Measurements from ENCODE around the gene SLK.

SLK gene

GRCh38 chr10:104052431-104052830, 85.5 kb downstream of the SLK start:
- DNase-seq (ENCODE audit: low read depth in 3 of 3), result no peak

DNA sequence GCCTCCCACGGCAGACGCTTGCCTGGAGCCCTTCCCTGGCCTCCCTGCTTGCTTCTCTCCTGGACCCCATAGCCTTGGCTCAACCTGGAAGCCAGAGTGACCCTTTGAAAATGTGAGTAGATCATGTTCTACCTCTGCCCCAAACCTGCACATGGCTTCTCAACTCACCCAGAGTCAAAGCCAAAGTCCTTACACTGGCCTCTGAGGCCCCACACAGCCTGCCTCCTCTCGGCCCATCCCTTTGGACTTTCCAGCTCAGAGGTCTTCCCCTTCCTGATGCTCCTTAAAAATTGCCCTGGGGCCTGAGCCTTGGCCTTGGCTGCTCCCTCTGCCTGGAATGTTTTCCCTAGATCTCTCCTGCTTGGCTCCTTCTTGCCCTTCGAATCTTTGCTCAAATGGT, 86.3 kb downstream of the SLK start:
- no peak for DNase-seq (ENCODE audit: low read depth in 3 of 3)

DNA sequence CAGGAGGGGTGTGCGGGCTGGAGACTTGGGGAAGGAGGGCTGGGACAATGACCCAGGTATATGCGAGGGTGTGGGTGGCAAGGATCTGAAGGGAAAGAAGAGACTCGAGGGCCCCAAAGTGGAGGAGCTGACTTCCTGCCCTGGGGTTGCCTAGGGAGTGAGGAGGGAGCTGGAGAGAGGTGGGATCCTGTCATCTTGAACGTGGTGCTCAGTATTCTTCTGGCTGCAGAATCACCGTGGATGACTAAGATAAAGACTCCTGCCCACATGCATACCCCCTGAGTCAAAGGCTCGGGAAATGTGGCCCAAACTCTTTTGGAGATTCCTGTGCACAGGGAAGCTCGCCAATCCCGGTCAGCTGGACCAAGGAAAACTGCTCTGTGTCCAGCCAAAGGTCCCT, 87.5 kb downstream of the SLK start:
- DNase-seq (ENCODE audit: low read depth in 3 of 3), result no peak

DNA sequence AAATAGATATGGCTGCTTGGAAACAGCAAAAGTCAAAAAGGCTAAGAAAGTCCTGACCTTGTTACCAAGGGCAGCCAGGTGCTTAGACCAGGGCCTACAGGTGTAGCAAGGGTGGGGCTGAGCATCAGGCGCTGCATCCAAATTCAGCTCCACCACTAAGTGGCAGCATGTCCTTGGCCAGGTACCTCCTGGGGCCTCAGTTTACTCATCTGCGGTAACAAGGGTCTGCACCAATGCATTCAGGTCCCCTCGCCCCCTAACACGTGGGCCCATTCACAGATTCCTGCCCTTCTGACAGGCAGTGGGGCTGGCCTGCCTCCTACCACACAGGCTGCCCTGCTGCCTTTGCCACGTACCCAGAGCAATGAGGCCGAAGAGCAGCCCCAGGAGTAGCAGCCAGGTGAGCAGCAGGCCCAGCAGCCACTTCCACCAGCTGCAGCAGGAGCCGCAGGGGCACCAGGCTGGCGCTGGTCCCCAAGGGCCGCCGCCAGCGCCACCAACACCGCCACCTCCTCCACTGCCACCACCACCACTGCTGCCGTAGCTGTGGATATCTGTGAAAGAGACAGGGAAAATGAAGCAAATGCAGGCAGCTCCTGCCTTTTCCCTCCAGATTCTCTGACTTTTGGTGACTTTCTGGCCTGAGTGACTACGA, 89.8 kb downstream of the SLK start:
- DNase-seq (ENCODE audit: low read depth in 3 of 3), result no peak

- DNase-seq (ENCODE audit: low read depth in 3 of 3), result no peak
Measured at GRCh38 chr10:104057717-104058116, 90.8 kb downstream of the SLK start.

- no peak for DNase-seq (ENCODE audit: low read depth in 3 of 3)
Measured at GRCh38 chr10:104059364-104059763, 92.4 kb downstream of the SLK start.

DNA sequence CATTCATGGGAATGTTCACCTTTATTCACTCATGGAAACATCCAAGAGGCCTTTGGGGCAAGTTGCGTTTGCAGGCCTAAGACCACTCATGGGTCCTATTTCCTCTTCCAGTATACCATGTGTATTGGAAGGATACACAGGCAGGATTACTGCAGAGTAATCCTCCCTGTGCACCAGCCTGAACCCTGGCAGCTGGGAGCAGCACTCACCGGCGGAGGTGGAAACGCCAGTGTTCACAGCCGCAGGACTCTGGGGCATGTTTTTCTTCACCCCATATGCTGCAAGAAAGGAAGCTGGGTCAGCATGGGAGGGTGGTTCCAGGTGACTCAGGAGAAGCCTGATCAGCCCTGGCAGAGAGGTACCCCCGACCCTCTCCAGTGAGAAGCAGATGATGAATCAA, 94.3 kb downstream of the SLK start:
- DNase-seq (ENCODE audit: low read depth in 3 of 3), result no peak

DNA sequence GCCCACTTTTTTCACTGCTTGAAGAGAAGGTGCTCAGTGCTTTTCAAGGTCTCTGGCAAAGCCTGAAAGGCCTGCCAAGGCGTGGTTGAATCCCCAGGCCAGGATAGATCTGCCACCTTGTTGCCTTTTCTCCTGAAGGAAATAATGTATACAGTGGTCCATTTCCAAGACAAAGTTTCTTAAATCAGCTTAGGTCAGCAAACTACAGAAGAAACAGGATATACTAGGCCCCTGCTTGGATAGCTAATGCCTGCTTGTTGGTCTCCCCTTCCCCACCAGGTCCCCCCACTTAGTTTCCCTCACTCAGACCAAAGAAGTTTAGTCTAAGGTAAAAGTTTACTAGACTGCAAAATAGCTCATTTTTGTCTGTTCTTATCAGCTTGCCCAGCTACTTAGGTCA, 98.8 kb downstream of the SLK start:
- DNase-seq (ENCODE audit: low read depth in 3 of 3), result no peak

DNA sequence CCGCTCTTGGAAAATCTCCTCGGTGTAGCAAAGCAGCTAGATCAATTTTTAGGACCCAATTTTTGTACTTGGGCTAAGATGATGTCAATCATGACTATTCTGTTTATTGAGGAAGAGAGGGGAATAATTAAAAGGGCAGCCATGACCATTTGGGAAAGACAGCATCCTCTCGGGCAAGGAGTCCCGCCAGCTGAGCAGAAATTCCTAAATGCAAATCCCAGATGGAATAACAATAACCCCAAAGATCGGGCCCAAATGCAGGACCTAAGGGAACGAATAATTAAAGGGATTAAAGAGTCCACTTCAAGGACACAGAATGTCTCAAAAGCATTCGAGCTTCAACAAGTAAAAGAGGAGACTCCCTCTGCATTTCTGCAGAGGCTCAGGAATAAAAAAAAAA, 100.0 kb downstream of the SLK start:
- no peak for DNase-seq (ENCODE audit: low read depth in 3 of 3)

GRCh38 chr10:104067525-104067924, 100.6 kb downstream of the SLK start:
- DNase-seq (ENCODE audit: low read depth in 3 of 3), result no peak

GRCh38 chr10:104069613-104070012, 102.7 kb downstream of the SLK start:
- DNase-seq (ENCODE audit: low read depth in 3 of 3), result no peak

- DNase-seq (ENCODE audit: low read depth in 3 of 3), result no peak
Measured at GRCh38 chr10:104072786-104073185, 105.8 kb downstream of the SLK start.

DNA sequence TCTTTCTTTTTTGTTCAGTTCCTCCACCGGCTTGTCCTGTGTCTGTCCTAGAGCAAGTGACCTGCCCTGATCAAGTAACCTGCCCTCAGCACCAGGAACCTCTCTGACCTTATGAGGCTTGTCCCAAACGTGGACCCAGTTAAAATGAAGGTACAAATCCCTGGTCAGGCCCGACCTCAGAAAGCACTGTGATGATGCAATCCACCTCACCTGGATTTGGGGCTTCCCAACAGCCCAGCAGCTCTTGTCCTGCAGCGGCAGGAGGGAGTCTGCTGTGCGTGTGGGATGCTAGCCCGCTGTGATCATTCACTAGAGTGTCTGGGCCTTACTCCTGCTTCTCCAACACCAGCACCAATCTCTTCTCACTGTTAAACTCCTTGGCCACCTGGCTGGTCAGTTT, 107.6 kb downstream of the SLK start:
- no peak for DNase-seq (ENCODE audit: low read depth in 3 of 3)

DNA sequence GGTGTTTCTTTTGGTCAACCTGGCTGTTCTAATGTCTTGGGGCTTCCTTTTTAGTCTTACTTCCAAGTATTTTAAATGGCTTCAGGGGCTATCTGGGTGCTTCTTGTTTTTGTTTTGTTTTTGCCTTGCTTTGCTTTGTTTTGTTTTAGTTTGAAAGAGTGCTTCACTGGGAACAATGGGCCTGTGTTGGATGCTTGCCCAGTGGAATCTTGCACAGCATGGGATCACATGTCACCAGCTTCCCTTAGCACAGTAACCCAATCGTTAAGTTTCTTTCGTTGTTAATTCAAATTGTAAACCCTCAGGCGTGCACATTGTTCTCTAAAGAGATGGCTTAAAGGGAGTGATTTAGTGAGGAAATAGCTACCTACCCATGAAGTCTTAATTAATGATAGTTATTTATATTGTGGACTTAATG, 109.8 kb downstream of the SLK start:
- no peak for DNase-seq (ENCODE audit: low read depth in 3 of 3)

DNA sequence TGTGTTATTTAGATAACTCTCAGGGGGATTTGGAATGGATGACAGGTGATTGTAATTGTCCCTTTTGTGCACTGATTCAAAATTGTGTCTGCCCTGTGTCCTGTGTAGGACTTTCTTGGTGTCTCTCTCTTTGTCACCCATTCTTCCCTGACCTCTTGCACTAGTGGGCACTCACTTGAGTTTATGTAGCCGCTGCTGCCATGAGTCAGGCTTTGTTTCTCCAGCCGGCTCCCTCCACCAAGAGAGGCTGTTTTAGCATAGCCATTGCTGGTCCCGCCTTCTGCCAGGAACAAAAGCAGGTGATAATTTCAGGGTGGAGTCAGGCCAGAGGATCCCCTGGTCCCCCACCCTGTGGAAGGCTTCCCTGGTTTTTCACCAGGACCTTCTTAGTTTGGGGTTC, 110.3 kb downstream of the SLK start:
- no peak for DNase-seq (ENCODE audit: low read depth in 3 of 3)

GRCh38 chr10:104077663-104078151, 110.8 kb downstream of the SLK start:
- DNase-seq (ENCODE audit: low read depth in 3 of 3), result no peak

All from stimulated activated CD4-positive, alpha-beta T cell treated with anti-CD3 and anti-CD28 coated beads, TNF-alpha, amount 100 ng/mL, for 24 hours (primary cell).